NCI-H82 treated with DMSO at 0.1 percent for 48 hours (cell line): ENCODE measurements around the gene LARGE1.
"Not testable (repeated sequence)": the region's sequence is repeated elsewhere in the genome, so short reads cannot be mapped to it uniquely, and the experiment has no call there.

Experiments
- DNase-seq: peaks from one replicate; lab custom pipeline; 2025; ENCODE audit not compliant: unreplicated experiment; lab: John Stamatoyannopoulos, UW

The LARGE1 gene

GRCh38 chr22:33858653-33859052 lies 61.6 kb downstream of the LARGE1 start:
- not testable (repeated sequence) for DNase-seq

DNA sequence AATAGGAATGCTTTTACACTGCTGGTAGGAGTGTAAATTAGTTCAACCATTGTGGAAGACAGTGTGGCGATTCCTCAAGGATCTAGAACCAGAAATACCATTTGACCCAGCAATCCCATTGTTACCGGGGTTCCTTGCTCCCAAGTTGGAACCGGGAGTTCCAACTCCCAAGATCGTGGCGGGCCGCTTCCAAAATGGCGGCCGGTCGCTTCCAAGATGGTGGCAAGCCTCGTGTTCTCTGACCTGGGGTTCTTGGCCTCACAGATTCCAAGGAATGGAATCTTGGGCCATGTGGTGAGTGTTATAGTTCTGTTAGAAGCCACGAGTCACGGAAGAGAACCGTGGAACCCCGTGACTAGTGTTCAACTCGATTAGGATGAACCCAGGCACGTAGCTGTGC lies 62.5 kb downstream of the LARGE1 start:
- DNase-seq: not testable (repeated sequence)

- DNase-seq: no peak
These were observed 65.6 kb downstream of the LARGE1 start for GRCh38 chr22:33854724-33855123.

GRCh38 chr22:33853200-33854097 lies 66.8 kb downstream of the LARGE1 start:
- no peak for DNase-seq

DNA sequence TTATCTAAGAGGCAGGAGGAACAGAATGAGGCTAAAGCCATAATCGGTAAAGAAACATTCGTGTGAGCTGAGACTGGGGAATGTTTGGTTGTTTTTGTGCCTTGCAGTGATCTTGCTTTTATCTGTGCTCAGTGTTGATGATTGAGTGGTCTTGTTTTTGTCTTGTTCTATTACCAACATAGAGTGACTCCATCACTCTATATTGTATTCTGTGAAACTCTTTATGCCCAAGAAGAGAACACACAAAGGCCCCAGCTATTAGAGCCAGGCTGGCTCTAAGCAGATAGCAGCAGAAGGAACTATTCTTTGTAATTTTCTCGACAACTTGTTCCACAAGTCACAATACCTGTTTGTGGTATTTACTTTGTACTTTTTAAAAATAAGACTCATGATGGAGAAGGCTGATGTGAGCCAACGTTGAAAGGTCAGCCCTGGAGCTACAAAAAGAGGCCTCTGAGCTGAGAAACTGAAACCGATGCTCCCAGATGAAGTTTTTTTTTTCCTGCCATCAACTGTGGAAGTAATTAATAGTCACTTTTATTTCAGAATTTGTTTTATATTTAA lies 68.4 kb downstream of the LARGE1 start:
- no peak for DNase-seq

- DNase-seq: no peak
These were observed 69.0 kb downstream of the LARGE1 start for GRCh38 chr22:33851240-33851639.

GRCh38 chr22:33850724-33851123 lies 69.6 kb downstream of the LARGE1 start:
- no peak for DNase-seq

DNA sequence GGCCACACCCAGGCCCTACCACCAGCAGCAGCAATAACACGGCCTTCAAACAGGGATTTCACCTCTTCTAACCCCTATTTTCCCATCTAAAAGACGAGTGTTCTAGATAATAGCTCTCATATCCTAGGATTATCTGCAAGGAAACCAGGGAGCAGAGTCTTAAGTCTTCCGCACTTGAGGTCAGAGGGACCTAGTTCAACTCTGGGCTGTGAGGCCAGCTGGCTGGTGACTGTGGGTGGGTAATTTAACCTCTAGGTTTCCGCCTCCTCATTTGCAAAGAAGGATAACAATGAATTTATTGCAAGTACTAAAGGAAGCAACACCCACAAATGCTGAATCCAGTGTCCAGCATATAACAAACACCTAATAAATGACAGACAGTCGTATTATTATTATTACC lies 70.1 kb downstream of the LARGE1 start:
- peak; percentile 86 for DNase-seq

DNA sequence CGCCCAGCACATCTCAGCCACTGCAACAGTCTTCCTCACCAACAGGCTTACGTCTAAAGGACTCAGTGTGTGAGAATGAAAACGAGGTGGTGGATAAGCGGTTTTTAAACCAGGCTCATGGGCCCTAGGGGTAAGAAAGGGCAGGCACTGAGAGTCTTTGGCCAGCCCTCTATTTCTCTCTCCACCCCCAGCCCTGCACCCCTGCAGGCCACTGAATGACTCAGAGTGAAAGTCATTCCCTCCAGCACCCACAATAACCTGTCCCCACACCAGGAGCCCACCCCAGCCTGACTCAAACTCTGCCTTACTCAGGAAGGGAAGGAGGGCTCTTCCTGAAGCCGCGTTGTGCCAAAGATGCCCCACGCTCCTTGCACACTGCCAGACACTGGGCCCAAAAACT lies 72.0 kb downstream of the LARGE1 start:
- DNase-seq: no peak

- no peak for DNase-seq
These were observed 76.0 kb downstream of the LARGE1 start for GRCh38 chr22:33844273-33844672.

GRCh38 chr22:33842421-33843094 lies 77.7 kb downstream of the LARGE1 start:
- no peak for DNase-seq

DNA sequence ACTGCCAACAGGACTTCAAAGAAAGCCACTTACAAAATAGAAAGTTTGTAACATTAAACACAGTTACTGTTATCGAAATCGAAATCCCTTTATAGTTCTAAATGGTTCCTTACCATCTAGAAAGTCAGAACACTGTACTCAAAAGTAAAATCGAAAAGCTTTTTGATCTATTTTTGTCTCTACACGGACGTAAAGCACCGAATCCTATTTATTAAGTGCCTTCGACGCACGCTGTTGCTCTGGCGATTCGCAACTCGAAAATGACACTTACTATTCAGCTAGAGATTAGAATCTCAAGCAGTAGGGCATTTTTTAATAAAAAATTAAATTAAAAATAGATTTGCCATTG lies 78.3 kb downstream of the LARGE1 start:
- no peak for DNase-seq

DNA sequence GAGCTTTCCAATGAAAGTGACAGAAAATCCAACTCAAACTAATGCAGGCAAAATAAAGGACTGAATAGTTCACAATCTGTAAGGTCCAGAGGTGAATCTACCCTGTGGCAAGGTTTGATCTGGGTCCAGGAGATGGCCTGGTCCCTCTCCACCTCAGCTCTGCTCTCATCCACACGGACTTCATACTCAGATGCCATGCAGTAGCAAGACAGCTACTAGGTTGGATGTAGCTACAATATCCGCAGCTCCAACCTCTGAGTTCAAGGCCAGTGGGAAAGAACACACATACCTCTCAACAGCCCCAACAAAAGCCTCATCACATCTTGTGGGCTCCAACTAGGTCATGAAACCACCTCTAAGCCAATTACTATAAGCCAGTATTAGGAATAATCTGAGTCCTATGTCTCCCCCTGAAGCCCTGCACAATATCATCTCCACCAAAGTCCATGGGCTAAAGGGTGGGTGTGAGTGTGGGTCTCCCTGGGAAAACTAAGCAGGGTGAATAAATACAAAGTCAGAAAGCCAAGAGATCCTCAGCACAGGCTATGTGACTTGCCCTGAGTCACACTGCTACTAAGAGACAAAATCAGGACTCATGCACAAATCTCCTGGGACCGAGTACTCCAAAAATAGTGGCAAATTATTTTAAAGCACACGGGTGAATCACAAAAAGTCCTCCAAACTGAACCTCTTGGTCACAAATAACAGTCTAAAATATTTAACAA lies 78.8 kb downstream of the LARGE1 start:
- DNase-seq: peak; percentile 92

GRCh38 chr22:33838644-33839043 lies 81.6 kb downstream of the LARGE1 start:
- no peak for DNase-seq

- no peak for DNase-seq
These were observed 82.5 kb downstream of the LARGE1 start for GRCh38 chr22:33837826-33838225.

DNA sequence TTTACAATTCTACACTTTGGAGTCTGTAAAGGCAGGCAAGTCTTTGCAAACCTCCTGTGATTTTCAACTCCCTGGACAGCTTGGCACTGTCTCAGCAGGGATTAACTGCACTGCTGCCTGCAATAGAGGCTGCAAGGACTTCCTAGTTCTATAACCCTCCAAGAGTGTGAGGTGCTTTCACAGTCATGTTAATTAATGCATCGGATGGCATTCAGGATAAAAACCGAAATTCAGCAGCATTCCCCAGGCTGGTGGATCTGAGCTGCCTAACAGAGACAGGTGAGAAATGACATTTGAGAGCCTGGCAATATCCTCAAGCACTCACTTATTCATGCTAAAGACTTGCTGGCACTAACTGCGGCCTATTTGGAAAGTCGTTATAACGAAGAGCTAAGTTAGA lies 85.0 kb downstream of the LARGE1 start:
- peak; percentile 28 for DNase-seq

DNA sequence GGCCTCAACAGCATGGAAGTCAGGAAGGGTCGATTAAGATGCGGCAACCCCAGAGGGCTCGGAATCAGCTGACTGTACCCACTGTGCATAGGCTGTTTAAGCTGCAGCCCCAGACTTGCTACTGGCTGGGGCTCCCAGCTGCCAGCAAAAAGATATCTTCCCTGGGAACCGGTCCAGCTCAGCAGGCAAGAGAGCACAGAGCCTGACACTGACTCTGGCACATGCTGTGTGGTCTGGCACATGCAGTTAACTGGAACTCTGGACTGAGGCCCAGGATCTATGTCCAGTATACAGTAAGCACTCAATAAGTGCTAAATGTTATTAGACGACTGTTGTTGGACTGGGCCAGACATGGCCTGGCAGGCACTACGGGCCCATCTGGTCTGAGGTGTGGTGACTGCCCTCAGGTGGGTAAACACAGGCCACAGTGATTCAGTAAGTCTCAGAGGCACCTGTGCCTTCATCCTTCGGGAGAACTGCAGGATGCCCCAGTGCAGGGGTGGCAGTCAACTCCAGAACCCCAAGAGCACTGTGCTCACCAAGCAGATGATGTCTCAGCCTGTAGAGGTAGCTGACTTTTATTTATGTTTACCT lies 87.6 kb downstream of the LARGE1 start:
- DNase-seq: no peak

DNA sequence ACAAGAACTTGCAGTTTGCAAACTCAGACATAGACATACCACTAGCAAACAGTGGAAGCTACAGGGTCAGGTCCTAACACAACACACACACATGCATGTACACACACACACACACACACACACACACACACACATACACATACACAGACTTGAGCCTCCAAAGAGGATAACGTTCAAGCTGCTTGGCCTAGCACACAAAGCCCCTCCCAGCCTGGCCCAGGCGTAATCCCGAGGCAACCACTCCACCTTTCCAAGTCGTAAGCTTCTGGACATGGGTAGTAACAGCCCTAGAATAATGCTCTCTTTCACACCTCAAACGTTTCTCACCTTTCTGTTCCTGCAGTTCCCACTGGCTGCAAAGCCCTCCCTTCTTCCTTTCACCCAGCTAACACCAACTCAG lies 88.6 kb downstream of the LARGE1 start:
- DNase-seq: peak; percentile 74

DNA sequence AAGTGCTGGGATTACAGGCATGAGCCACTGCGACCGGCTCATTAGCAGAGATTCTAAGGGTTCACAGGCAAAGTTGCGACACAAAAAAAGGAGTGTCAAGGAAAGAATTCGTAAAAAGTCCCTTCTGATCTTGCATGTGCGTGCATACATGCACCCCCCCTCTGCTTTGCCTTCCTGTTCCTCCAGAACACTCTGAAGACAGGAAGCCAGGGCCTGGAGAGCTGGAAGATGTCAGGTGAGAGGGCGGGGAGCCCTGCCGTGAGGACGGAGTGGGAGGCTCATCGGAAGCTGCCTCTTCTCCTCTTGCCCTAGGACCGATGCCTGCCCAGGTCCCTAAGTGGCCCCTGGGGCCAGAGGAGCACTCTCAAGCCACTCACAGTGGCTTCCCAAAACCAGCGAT lies 89.1 kb downstream of the LARGE1 start:
- no peak for DNase-seq

GRCh38 chr22:33829546-33830280 lies 90.6 kb downstream of the LARGE1 start:
- DNase-seq: peak; percentile 70
